Measurements from ENCODE around the gene FAF2. TPM values are rescaled to one million over a fixed set of nuclear protein-coding genes. Genes with fewer than 3 reads are reported as not detected.

FAF2 gene
- total RNA-seq, 1 experiment from 2014 or later, result 59.7 TPM

- Histone ChIP-seq H3K9me3 (ENCODE audit: insufficient read depth, low read depth) (no peaks in the 10 kb centered on the region), H3F3A (ENCODE audit: insufficient read depth, low read depth) (peaks cover 41% of the 10 kb centered on the region), H3K4me3 (no peak overlapping the region), H3K27me3 (ENCODE audit: insufficient read depth, low read depth) (no peaks in the 10 kb centered on the region), H3K4me1 (replicated peaks; ENCODE audit: insufficient read depth) (peaks cover 36% of the 10 kb centered on the region), H3K9me2 (ENCODE audit: insufficient read depth) (no peaks in the 10 kb centered on the region), H3K79me2 (ENCODE audit: low read depth) (peaks cover 22% of the 10 kb centered on the region), H3K4me2 (no peak overlapping the region), H3K36me3 (ENCODE audit: low read depth) (no peaks in the 10 kb centered on the region), H3K27ac (no peak overlapping the region), H2AFZ (no peak overlapping the region), H4K20me1 (ENCODE audit: insufficient read depth) (0 out of 2 replicates have a peak, but pooled peaks cover under 1% of the 10 kb centered on the region)
- intact Hi-C loops (cut with micrococcal nuclease; ENCODE audit: unreplicated experiment), result no loop called here
- no peak for TF ChIP-seq EZH2 (IDR thresholded peaks at IDR 0.05; ENCODE audit: low read depth)
- TF ChIP-seq, protein P1, sequence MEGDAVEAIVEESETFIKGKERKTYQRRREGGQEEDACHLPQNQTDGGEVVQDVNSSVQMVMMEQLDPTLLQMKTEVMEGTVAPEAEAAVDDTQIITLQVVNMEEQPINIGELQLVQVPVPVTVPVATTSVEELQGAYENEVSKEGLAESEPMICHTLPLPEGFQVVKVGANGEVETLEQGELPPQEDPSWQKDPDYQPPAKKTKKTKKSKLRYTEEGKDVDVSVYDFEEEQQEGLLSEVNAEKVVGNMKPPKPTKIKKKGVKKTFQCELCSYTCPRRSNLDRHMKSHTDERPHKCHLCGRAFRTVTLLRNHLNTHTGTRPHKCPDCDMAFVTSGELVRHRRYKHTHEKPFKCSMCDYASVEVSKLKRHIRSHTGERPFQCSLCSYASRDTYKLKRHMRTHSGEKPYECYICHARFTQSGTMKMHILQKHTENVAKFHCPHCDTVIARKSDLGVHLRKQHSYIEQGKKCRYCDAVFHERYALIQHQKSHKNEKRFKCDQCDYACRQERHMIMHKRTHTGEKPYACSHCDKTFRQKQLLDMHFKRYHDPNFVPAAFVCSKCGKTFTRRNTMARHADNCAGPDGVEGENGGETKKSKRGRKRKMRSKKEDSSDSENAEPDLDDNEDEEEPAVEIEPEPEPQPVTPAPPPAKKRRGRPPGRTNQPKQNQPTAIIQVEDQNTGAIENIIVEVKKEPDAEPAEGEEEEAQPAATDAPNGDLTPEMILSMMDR (conservative IDR thresholded peaks at IDR 0.05), result no peak
- POLR2A ChIA-PET (ENCODE audit: unreplicated experiment), result interaction anchor here (0.6 kb wide), 1 partner anchor 887 kb away, joined by 3 read pairs; no protein-coding TSS in a partner anchor
- no TSS peak for BruUV-seq (replicated peaks)
- CTCF ChIA-PET, result no interaction called here
- DNase-seq, result no peak
These were observed 92.3 kb downstream of the FAF2 start for GRCh38 chr5:176540476-176540899.

GRCh38 chr5:176540956-176541337 lies 92.8 kb downstream of the FAF2 start:
- H3K4me1 ChIP-seq (replicated peaks; ENCODE audit: insufficient read depth), result peaks cover 40% of the 10 kb centered on the region
- H3K4me3 ChIP-seq, result no peak overlapping the region
- no peaks in the 10 kb centered on the region for H4K20me1 ChIP-seq (ENCODE audit: insufficient read depth)
- ChIA-PET POLR2A (ENCODE audit: unreplicated experiment) (no interaction called here), CTCF (no interaction called here)
- no peak overlapping the region for H2AFZ ChIP-seq
- intact Hi-C loops (cut with micrococcal nuclease; ENCODE audit: unreplicated experiment), result no loop called here
- H3K9me2 ChIP-seq (ENCODE audit: insufficient read depth), result no peaks in the 10 kb centered on the region
- no peaks in the 10 kb centered on the region for H3K9me3 ChIP-seq (ENCODE audit: insufficient read depth, low read depth)
- H3K4me2 ChIP-seq, result no peak overlapping the region
- no TSS peak for BruUV-seq (replicated peaks)
- H3F3A ChIP-seq (ENCODE audit: insufficient read depth, low read depth), result peaks cover 45% of the 10 kb centered on the region
- no peak for TF ChIP-seq EZH2 (IDR thresholded peaks at IDR 0.05; ENCODE audit: low read depth)
- TF ChIP-seq, protein P1 (conservative IDR thresholded peaks at IDR 0.05), result no peak
- no peaks in the 10 kb centered on the region for H3K36me3 ChIP-seq (ENCODE audit: low read depth)
- no peak for DNase-seq
- H3K27ac ChIP-seq, result no peak overlapping the region
- H3K27me3 ChIP-seq (ENCODE audit: insufficient read depth, low read depth), result no peaks in the 10 kb centered on the region
- peaks cover 22% of the 10 kb centered on the region for H3K79me2 ChIP-seq (ENCODE audit: low read depth)

GRCh38 chr5:176541338-176542134 lies 93.4 kb downstream of the FAF2 start:
- peak in 1 of 2 experiments; percentile 56 for DNase-seq
- peak overlapping the region; percentile 98 for H3K4me2 ChIP-seq
- peaks cover 50% of the 10 kb centered on the region for H3F3A ChIP-seq (ENCODE audit: insufficient read depth, low read depth)
- CTCF ChIA-PET, result no interaction called here
- H2AFZ ChIP-seq, result no peak overlapping the region
- no peaks in the 10 kb centered on the region for H3K9me2 ChIP-seq (ENCODE audit: insufficient read depth)
- H3K9me3 ChIP-seq (ENCODE audit: insufficient read depth, low read depth), result no peaks in the 10 kb centered on the region
- H3K27ac ChIP-seq, result no peak overlapping the region
- intact Hi-C loops (cut with micrococcal nuclease; ENCODE audit: unreplicated experiment), result no loop called here
- no peak overlapping the region; the same call in 1 of the 2 replicates for H3K4me3 ChIP-seq
- peaks cover 46% of the 10 kb centered on the region for H3K4me1 ChIP-seq (replicated peaks; ENCODE audit: insufficient read depth)
- no peaks in the 10 kb centered on the region for H3K27me3 ChIP-seq (ENCODE audit: insufficient read depth, low read depth)
- no TSS peak for BruUV-seq (replicated peaks)
- peaks cover 18% of the 10 kb centered on the region for H3K79me2 ChIP-seq (ENCODE audit: low read depth)
- POLR2A ChIA-PET (ENCODE audit: unreplicated experiment), result interaction anchor here (0.6 kb wide), 1 partner anchor 94 kb away, joined by 9 read pairs; the partner anchor contains the start of gene FAF2
- H3K36me3 ChIP-seq (ENCODE audit: low read depth), result no peaks in the 10 kb centered on the region
- no peak for TF ChIP-seq EZH2 (IDR thresholded peaks at IDR 0.05; ENCODE audit: low read depth)
- TF ChIP-seq, protein P1 (conservative IDR thresholded peaks at IDR 0.05), result no peak
- H4K20me1 ChIP-seq (ENCODE audit: insufficient read depth), result no peaks in the 10 kb centered on the region
